ENCODE data around the gene FMN1. TPM values are rescaled to one million over a fixed set of nuclear protein-coding genes. Genes with fewer than 3 reads are reported as not detected.

FMN1 gene
- polyA plus RNA-seq, 1 experiment, result 3.7 TPM

DNA sequence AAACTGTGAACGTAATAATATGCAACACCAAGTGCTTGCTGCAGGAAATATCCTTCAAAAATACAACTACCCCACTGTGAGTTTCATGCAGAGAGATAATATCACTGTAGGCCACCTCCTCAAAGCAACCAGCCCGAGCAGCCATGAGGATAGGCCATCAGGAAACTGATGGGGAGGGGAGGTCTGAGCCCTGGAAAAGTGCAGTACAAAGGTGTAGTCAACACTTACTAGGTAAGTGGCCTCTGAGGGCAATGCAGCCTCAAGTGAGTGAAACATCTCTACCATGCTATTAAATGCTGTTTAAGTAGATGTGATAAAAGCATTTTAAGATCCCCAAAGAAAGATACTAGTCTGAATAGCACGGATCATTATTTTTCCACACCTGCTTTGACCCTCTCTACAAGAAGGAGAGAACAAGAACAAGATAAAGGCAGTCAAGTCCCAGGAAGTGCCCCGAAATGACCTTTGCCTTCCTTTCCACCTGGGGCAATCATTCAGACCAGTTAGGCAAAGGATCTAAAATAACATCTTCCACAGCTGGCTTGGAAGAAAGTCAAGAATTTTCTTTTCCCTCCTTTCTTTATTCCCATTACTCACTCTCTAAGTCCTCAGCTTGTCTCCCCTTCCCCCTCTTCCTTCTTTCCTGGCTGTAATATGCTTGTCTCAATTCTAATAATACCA lies 62.8 kb downstream of the FMN1 start:
- no peak overlapping the region for H3K27ac ChIP-seq (ENCODE audit: low read depth, low read length)
- peaks cover 3% of the 10 kb centered on the region; the same call in 1 of the 2 replicates for H3K9me3 ChIP-seq (ENCODE audit: control insufficient read depth, insufficient read depth, low read length)
- ChIA-PET CTCF (interaction anchor here (0.5 to 8.4 kb wide), 44 partner anchors 9 to 574 kb away, joined by 3 to 290 read pairs (median 4); partner anchors contain the start of gene FMN1), POLR2A (interaction anchor here (0.6 to 1.7 kb wide), 5 partner anchors 18 to 265 kb away, joined by 4 to 9 read pairs (median 8); no protein-coding TSS in a partner anchor)
- no peak overlapping the region for H3K4me3 ChIP-seq (ENCODE audit: low read depth, low read length)
- TF ChIP-seq, protein P1, sequence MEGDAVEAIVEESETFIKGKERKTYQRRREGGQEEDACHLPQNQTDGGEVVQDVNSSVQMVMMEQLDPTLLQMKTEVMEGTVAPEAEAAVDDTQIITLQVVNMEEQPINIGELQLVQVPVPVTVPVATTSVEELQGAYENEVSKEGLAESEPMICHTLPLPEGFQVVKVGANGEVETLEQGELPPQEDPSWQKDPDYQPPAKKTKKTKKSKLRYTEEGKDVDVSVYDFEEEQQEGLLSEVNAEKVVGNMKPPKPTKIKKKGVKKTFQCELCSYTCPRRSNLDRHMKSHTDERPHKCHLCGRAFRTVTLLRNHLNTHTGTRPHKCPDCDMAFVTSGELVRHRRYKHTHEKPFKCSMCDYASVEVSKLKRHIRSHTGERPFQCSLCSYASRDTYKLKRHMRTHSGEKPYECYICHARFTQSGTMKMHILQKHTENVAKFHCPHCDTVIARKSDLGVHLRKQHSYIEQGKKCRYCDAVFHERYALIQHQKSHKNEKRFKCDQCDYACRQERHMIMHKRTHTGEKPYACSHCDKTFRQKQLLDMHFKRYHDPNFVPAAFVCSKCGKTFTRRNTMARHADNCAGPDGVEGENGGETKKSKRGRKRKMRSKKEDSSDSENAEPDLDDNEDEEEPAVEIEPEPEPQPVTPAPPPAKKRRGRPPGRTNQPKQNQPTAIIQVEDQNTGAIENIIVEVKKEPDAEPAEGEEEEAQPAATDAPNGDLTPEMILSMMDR (IDR thresholded peaks at IDR 0.05; ENCODE audit: low read depth, low read length), result no peak
- DNase-seq (ENCODE audit: low read depth, low spot score), result no peak
- no peaks in the 10 kb centered on the region for H3K27me3 ChIP-seq (ENCODE audit: control insufficient read depth, insufficient read depth, low read length)

DNA sequence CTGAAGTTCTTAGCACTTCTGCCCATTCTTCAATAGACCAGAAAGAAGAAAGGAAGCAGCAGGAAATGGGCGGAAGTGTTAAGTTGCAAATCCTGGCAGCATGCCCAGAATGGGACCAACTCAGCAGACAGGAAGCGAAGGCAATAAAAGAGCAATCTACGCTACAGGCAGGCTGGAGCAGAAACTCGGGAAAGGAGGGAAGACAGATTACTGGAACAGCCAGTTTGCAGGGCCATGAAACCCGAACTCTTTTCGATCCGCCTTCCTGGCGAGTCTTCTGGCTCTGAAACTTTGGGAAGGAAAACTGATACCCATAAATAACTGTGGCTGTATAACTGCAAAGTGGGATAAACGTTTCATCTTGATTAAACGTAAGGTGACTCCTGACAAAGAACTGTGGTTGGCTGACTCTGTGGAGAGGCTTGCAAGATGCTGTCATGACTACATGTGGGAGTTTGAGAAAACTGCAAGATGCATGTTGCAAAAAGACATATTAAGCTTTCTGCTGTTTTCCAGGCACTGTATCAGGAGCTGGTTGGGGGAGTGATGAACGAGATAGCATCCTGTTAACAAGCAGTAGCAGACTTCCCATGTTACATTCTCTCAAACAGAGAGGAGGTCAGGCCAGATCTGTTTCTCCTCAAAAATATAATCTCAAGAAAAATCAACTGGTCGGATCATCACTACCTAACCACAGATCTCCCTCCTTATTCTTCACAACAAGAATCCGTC lies 67.8 kb downstream of the FMN1 start:
- peaks cover 3% of the 10 kb centered on the region; the same call in 1 of the 2 replicates for H3K9me3 ChIP-seq (ENCODE audit: control insufficient read depth, insufficient read depth, low read length)
- TF ChIP-seq, protein P1 (IDR thresholded peaks at IDR 0.05; ENCODE audit: low read depth, low read length), result no peak
- ChIA-PET CTCF (interaction anchor here (0.7 to 1.6 kb wide), 3 partner anchors 38 to 40 kb away, joined by 3 to 4 read pairs (median 4); no protein-coding TSS in a partner anchor), POLR2A (interaction anchor here (1.4 kb wide), 1 partner anchor 13 kb away, joined by 5 read pairs; no protein-coding TSS in a partner anchor)
- peak overlapping the region; percentile 33 for H3K4me3 ChIP-seq (ENCODE audit: low read depth, low read length)
- H3K27me3 ChIP-seq (ENCODE audit: control insufficient read depth, insufficient read depth, low read length), result no peaks in the 10 kb centered on the region
- H3K27ac ChIP-seq (ENCODE audit: low read depth, low read length), result peak overlapping the region; percentile 49
- peak; percentile 95 for DNase-seq (ENCODE audit: low read depth, low spot score)

DNA sequence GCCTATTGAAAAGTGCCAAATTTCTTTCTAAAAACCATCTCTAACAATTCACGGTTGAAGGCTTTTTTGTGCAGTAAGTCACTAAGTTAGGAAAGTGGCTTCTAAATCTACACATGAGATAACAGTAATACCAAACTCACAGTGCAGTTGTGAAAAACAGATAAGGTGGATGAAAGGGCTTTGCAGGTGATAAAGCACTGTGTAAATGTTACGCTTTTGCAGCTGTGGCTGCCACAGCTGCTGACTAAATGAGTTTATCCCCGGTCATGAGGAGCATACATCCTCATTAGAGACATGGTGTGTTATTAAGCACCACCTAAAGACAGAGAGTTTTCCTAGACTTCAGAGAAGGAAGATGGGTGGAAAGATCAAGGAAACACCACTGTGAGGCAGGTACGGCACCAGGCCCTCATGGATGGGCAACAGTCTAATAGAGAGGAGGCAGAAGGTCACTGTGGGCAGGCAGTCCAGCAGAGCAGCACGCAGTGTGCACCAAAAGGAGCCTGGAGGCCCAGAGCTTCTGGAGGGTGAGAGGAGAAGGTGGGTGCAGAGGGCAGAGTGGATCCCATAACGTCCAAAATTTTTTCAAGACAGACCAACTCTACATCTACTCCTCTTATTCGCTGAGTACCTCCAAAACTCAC lies 68.5 kb downstream of the FMN1 start:
- H3K27me3 ChIP-seq (ENCODE audit: control insufficient read depth, insufficient read depth, low read length), result no peaks in the 10 kb centered on the region
- DNase-seq (ENCODE audit: low read depth, low spot score), result no peak
- H3K27ac ChIP-seq (ENCODE audit: low read depth, low read length), result peak overlapping the region; percentile 49
- H3K4me3 ChIP-seq (ENCODE audit: low read depth, low read length), result no peak overlapping the region
- H3K9me3 ChIP-seq (ENCODE audit: control insufficient read depth, insufficient read depth, low read length), result peaks cover 3% of the 10 kb centered on the region; the same call in 1 of the 2 replicates
- POLR2A ChIA-PET, result interaction anchor here (1.4 kb wide), 1 partner anchor 12 kb away, joined by 5 read pairs; no protein-coding TSS in a partner anchor
- CTCF ChIA-PET, result interaction anchor here (0.7 to 1.6 kb wide), 2 partner anchors 40 to 403 kb away, joined by 3 to 4 read pairs; no protein-coding TSS in a partner anchor
- TF ChIP-seq, protein P1 (IDR thresholded peaks at IDR 0.05; ENCODE audit: low read depth, low read length), result no peak

DNA sequence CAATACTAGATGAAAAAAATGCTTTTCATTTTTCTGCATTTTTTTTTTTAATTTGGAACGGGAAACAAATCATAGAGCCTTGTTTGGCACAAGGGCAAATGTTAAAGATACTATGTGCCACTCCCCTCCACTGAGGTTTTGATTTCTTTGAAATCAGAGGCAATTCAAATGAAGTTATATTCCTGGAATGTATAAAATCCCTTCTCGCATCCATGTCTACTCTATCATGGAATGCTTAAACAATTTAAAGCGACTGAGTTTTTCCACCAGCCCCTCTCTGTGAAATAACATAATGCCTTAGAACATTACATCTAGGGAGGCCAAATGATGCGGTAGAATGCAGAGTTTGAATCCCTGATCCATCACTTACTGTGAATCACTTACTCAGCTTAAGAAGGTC lies 69.7 kb downstream of the FMN1 start:
- no peak for DNase-seq (ENCODE audit: low read depth, low spot score)
- H3K27me3 ChIP-seq (ENCODE audit: control insufficient read depth, insufficient read depth, low read length), result no peaks in the 10 kb centered on the region
- ChIA-PET POLR2A (interaction anchor here (0.6 kb wide), 1 partner anchor 27 kb away, joined by 3 read pairs; no protein-coding TSS in a partner anchor), CTCF (interaction anchor here (1.6 kb wide), 1 partner anchor 38 kb away, joined by 4 read pairs; no protein-coding TSS in a partner anchor)
- H3K4me3 ChIP-seq (ENCODE audit: low read depth, low read length), result no peak overlapping the region
- no peak overlapping the region for H3K27ac ChIP-seq (ENCODE audit: low read depth, low read length)
- H3K9me3 ChIP-seq (ENCODE audit: control insufficient read depth, insufficient read depth, low read length), result peaks cover 3% of the 10 kb centered on the region; the same call in 1 of the 2 replicates
- TF ChIP-seq, protein P1 (IDR thresholded peaks at IDR 0.05; ENCODE audit: low read depth, low read length), result no peak

All from AG04450 (cell line).